GM21526 (cell line): ENCODE data around the gene RPL14.
"Not testable (repeated sequence)": the region's sequence is repeated elsewhere in the genome, so short reads cannot be mapped to it uniquely, and the experiment has no call there.

Experiments used
- ATAC-seq: cut with Tn5 transposase; IDR thresholded peaks from one replicate; pipeline ENCODE4 v1.9.1; 2021; ENCODE audit warnings: moderate library complexity; ENCODE audit not compliant: unreplicated experiment, low FRiP score

RPL14 gene

GRCh38 chr3:40456940-40457823 is at the start of gene RPL14:
Gene RPL14 (plus strand): TSS chr3:40457339. CDS start chr3:40457472, 133 bp downstream.
- peak; percentile 67 for ATAC-seq

GRCh38 chr3:40407611-40408010 is 49.5 kb upstream of the RPL14 start:
- no peak for ATAC-seq

DNA sequence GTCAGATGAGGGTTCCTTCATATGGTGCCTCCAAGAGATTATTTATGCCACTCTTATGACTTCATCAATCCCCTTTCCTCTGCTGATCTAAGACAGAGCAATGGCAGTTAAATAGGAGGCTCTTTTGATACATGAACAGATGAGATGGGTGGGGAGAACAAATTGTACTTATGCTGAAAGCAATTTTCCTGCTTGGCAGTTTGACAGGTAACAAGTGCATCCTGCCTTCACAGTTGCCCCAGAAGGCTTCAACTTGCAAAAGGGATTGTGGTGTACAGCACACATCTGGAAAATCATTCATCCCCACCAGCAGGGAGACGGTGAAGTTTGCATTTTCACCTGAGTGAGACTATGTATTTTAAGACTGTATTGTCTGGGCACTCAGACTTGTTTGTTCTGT is 42.9 kb upstream of the RPL14 start:
- ATAC-seq = no peak

- no peak for ATAC-seq
These were observed 39.1 kb upstream of the RPL14 start for GRCh38 chr3:40417845-40418543.

DNA sequence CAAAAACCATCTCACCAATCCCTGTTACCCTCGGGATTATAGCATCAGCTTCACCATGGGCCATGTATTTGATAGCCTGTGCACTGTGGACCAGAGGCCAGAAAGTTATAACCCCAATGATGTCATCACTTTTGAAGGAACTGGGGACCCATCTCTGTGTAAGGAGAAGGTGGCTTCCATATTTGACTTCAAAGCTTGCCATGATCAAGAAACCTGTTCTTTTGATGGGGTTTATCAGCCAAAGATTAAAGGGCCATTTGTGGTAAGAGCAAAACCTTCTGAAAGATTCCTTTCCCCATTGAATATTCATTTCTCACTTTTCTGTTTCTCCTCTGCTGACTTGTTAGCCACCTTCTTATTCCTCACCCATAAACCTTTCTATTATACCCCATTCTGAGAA is 34.3 kb upstream of the RPL14 start:
- no peak for ATAC-seq

DNA sequence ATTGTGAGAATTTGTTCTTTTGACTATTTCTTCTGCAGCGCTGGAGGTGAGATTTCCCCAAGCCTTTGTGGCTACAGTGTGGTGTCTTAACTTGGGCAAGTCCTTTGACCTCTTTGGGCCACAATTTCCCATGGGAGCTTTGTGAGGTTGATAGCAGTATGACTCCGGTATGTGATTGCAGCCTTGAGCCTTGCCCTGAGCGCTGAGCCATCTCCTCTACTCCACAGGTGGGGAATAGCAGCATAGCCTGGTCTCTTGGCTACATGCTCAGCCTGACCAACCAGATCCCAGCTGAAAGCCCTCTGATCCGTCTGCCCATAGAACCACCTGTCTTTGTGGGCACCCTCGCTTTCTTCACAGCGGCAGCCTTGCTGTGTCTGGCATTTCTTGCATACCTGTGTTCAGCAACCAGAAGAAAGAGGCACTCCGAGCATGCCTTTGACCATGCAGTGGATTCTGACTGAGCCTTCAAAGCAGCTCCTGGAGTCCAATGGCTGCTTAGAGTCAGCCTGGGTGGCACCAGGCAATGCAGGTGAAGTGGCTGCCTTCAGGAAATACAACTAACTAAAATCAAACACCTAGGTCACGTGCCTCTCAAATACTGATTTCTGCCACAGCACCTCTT is 30.0 kb upstream of the RPL14 start:
- no peak for ATAC-seq

- no peak for ATAC-seq
These were observed 24.3 kb upstream of the RPL14 start for GRCh38 chr3:40432793-40433192.

DNA sequence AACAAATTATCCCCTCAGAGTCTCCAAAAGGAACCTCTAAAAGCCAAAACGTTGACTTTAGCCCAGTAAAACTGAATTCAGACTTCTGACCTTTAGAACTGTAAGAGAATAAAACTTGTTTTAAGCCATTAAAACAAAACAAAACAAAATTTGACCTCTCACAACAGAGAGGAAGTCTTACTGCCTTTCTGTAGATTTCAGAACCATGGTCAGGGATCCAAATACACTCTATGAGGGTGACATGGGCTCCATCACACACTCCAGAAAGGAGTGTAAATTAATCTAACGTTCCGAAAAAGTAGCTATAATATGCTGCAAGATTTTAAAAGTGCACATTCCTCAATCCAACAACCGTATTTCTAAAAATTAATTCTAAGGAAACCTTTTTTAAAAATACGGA is 19.2 kb upstream of the RPL14 start:
- ATAC-seq = no peak

DNA sequence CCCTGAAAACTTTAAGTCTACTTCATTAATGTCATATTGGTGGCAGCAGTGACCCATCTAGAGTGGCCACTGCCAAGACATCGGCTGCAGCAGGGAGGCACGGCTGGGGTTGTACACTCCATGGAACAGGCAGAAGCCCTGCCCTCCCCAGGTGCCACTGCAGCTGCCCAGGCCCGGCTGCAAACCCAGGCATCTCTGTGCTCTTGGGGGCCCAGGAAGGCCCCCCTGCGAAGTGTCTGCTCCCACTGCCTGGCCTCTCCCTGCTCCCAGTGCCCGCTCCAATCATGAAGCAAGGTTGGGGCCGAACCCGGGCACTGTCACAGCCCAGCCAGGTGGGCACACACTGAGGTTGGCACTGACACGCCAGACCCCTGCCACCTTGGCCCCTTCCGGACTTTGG is 12.1 kb upstream of the RPL14 start:
- no peak for ATAC-seq

- no peak for ATAC-seq
These were observed 11.3 kb upstream of the RPL14 start for GRCh38 chr3:40445880-40446279.

DNA sequence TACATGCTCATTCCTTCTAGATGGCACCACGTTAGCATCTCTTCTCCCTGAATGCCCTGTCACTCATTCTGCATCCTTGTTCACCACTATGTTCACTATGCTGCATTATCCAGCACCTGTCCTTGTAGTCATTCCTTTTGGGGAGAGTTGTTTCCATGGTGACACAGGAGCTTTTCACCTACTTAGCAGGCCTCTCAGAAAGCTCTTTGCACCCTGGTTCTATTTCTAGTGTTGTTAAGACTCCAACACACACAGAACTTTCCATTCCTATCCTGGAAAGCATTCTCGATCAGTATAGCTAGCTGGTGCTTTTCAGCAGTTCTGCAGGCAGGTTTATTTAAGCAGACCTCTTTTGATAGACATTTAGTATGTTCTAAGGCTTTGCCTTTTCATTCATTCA is 6.7 kb upstream of the RPL14 start:
- ATAC-seq = no peak

DNA sequence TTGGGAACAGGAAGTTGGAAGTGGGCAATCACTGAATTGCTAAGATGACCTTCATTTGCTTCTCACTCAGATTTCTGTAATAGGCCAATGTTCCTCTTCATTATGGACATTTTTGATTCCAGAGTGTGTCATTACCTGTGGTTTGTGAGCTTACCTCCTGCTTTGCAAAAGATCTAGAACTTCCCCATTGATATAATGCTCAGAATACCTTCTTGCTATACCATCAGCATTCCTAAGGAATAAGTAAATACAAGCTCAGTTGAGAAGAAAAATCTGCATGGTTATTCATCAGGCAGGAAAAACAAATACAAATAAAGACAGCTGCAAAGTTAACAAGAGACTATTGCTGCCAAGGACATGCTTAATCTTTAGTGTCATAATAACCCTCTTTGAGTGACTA is 5.6 kb upstream of the RPL14 start:
- ATAC-seq = no peak

DNA sequence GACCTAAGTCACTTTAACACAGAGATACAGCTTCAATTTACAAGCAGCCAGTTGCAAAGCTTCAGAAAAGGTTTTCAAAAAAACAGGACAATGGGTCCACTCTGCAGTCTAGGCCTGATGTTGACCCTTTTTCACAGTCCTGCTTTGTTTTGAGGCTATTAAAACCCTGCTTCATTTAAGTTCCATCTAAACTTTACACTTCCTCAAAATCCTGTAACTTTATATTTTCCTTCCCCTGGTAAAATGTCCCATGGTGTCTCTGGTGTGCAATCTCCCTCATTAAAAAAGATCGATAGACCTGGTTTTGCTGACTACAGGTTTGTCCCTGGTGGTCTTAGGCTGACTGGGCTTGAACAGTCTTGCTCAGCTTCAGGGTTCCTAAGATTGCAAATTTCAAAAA is 5.1 kb upstream of the RPL14 start:
- ATAC-seq = no peak

DNA sequence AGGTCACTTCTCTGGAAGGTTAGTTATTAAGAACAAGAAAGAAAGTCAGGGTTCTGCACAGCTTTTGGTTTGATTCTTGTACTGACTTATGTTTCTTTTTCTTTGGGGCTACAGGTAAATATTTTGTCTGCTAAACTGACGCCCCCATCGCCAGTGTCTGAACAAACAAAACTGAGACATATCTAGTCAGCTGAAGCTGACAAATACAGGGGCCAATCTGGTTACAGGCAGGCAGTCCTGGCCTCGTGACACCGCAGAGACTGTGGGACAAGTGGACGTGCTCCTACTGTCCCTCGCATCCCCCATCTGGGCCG is 4.6 kb upstream of the RPL14 start:
- no peak for ATAC-seq

- ATAC-seq = peak; percentile 94
These were observed 4.0 kb upstream of the RPL14 start for GRCh38 chr3:40452876-40453730.

DNA sequence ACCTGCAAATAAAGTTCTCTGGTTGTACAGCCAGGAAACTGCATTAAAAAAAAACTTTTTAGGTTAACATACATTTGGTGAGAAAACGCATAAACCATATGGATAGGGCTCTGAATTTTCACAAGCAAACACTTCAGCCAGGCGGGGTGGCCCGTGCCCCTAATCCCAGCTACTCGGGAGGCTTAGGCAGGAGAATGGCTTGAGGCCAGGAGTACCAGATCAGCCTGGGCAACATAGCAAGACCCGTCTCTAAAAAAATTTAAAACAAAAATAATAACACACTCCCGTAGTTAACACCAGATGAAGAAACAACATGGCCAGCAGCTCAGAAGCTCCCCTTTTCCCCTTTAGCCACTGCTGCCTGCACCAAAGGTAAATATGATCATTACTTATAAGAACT is 3.2 kb upstream of the RPL14 start:
- ATAC-seq = no peak

DNA sequence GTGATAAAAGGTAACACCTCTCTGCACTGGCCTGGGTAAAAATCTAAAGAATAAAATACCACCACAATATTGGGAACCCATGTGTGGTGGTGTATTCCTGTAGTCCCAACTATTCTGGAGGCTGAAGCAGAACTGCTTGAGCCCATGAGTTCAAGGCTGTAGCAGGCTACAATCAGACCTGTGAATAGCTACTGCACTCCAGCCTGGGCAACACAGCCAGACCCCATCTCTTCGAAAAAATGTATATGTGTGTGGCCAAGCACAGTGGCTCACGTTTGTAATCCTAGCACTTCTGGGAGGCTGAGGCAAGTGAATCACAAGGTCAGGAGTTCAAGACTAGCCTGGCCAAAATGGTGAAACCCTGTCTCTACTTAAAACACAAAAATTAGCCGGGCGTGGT is 1.8 kb upstream of the RPL14 start:
- no peak for ATAC-seq

DNA sequence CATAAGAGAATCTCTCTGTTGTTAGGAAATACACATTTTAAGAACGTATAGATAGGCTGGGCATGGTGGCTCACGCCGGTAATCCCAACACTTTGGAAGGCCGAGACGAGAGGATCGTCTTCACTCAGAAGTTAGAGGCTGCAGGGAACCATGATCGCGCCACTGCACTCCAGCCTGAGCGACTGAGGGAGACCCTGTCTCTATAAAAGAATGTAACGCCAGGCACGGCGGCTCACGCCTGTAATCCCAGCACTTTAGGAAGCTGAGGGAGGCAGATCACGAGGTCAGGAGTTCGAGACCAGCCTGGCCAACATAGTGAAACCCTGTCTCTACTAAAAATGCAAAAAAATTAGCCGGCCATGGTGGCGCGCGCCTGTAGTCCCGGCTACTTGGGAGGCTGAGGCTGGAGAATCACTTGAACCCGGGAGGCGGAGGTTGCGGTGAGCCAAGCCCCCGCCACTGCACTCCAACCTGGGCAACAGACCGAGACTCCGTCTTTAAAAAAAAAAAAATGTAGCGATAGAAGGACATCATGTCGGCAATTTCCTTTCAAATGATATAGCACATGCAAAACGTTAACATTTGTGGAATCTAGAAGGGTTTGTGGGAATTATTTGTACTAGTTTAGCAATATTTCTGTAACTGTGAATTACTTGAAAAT is 730 bp upstream of the RPL14 start:
- ATAC-seq = no peak

DNA sequence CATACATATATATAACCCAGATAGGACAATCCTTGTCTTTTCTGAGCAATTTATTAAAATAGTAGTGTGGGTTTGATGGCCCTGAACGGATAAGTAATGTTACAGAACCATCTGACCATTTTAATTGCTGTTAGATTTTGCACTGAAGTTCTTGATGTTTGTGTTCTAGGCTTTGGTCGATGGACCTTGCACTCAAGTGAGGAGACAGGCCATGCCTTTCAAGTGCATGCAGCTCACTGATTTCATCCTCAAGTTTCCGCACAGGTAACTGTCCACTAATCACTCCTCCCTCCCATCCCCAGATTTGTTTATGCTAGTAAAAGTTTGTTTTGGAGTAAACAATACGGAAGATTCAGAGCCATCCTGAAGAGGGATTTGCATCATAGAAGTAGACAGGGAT is 1.3 kb downstream of the RPL14 start:
- no peak for ATAC-seq

- ATAC-seq = not testable (repeated sequence)
These were observed 3.3 kb downstream of the RPL14 start for GRCh38 chr3:40460481-40460880.
